WTC11 (cell line): Measurements from ENCODE around the gene SULF2.

Source experiments
- ATF6 ChIP-seq: sonication (generic); formaldehyde crosslinking; IDR thresholded peaks from 2 replicates; pipeline ENCODE4 v1.8.1; 2023; ENCODE audit warnings: mild to moderate bottlenecking, missing genetic modification reagents
- CTCF ChIP-seq: fragments of 200-600 bp; IDR thresholded peaks from 2 replicates; pipeline ENCODE4 v1.8.0; 2022; ENCODE audit warnings: antibody characterized with exemption
- E2F1 ChIP-seq: sonication (generic); formaldehyde crosslinking; IDR thresholded peaks from 2 replicates; pipeline ENCODE4 v1.8.0; 2022; ENCODE audit warnings: mild to moderate bottlenecking, missing genetic modification reagents
- E2F5 ChIP-seq: sonication (generic); formaldehyde crosslinking; IDR thresholded peaks from 2 replicates; pipeline ENCODE4 v1.8.1; 2022; ENCODE audit warnings: mild to moderate bottlenecking, moderate library complexity, missing genetic modification reagents
- ZNF138 ChIP-seq: sonication (generic); formaldehyde crosslinking; conservative IDR thresholded peaks from 2 replicates; pipeline ENCODE4 v1.8.1; 2022; ENCODE audit warnings: mild to moderate bottlenecking, moderate library complexity, missing genetic modification reagents

GRCh38 chr20:47713878-47714450, 71.3 kb downstream of the SULF2 start:
- no peak for TF ChIP-seq CTCF
- no peak for TF ChIP-seq E2F5 (CRISPR knock-in tag)
- TF ChIP-seq E2F1 (CRISPR knock-in tag), result no peak
- TF ChIP-seq ATF6 (CRISPR knock-in tag), result no peak
- TF ChIP-seq ZNF138 (CRISPR knock-in tag), result no peak
